Cardiac muscle cell (in vitro differentiated cells and primary cell): ENCODE results near the gene ZFP62. TPM values are rescaled to one million over a fixed set of nuclear protein-coding genes. Genes with fewer than 3 reads are reported as not detected.

ENCODE experiments used
- DNase-seq, 2 donors: peaks; one replicate each; pipeline versions ENCODE4 v3.0.0 to v3.0.0-alpha.2; 2010 to 2017; ENCODE audit warnings: low read depth in 1 of 2, low spot score in 1 of 2
- H3K27ac ChIP-seq: fragments of 200-600 bp; sonication (generic); 2 replicates; pipeline ENCODE4 v1.5.1; 2016
- H3K27me3 ChIP-seq: fragments of 200-600 bp; sonication (generic); 2 replicates; pipeline ENCODE4 v1.6.0; 2016; ENCODE audit warnings: control low read depth
- H3K36me3 ChIP-seq: fragments of 200-600 bp; sonication (generic); 2 replicates; pipeline ENCODE4 v1.5.1; 2016; ENCODE audit warnings: control low read depth
- H3K4me1 ChIP-seq: fragments of 200-600 bp; sonication (generic); 2 replicates; pipeline ENCODE4 v1.8.1; 2017; ENCODE audit warnings: low read depth, mild to moderate bottlenecking, mixed run types
- H3K4me3 ChIP-seq: fragments of 200-600 bp; sonication (generic); 2 replicates; pipeline ENCODE4 v1.5.1; 2016; ENCODE audit warnings: mild to moderate bottlenecking
- H3K9me3 ChIP-seq: fragments of 200-600 bp; sonication (generic); 2 replicates; pipeline ENCODE4 v1.5.1; 2017; ENCODE audit warnings: low read depth, mild to moderate bottlenecking, control low read depth
- CTCF ChIP-seq: IDR thresholded peaks from 2 replicates; pipeline ENCODE4 v1.5.1; 2012; ENCODE audit warnings: low read depth, mild to moderate bottlenecking, low read length
- polyA plus RNA-seq: library from polyadenylated mRNA; unstranded; fragments of >200 nt; fragmentation: Nextera tagmentation; extraction: Ambion mirVana; gene quantifications from 2 replicates; pipeline ENCODE4 v1.2.1, GENCODE V29; 2016
- total RNA-seq: library from RNA; depleted of rRNA; stranded (reverse); fragments of >200 nt; gene quantifications from 2 replicates; pipeline ENCODE4 v1.2.3, GENCODE V29; 2016

ZFP62 gene
- total and polyA plus RNA-seq, 2 experiments from 2014 or later: 15.9 to 30.0 TPM

DNA sequence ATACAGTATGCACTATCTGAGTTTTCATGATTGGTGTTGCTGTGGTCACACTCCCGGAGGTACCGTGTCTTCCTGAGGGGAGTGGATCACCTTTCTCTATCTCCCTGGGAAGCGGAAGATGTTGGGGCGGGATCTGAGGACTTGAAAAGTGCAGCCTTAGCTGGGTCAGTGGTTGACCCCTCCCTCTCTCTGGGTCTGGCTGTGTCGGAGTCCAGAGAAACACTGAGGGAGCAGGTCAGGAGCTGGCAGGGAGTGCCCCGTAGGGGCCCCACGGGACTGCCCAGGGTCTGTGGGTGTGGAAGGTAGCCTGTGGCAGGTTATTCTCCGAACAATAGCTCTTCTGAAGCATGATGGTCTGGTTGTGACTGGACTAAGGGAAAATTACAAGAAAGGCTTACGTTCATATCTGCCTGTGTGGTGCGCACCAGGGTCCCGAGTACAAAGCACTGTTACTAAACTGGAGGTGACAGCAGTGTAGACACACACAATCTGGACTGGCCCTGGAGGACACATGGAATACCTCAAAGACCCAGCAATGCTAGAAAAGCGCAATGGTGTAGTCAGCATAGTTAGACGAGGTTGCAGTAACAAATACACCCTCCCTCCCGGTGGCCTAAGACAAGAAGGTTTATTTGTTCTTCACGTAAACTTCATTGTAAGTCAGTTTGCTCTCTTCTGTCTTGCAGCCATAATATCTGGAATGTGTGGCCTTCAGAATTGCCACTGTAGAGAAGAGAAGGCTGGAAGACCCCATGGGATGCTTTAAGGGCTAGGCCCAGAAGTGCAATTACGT lies 9.4 kb upstream of the ZFP62 start:
- no peaks in the 10 kb centered on the region for H3K36me3 ChIP-seq
- no peak for TF ChIP-seq CTCF
- peaks cover 18% of the 10 kb centered on the region for H3K27me3 ChIP-seq
- no peak for DNase-seq
- no peaks in the 10 kb centered on the region for H3K4me1 ChIP-seq
- H3K27ac ChIP-seq: no peak overlapping the region
- H3K4me3 ChIP-seq: no peak overlapping the region
- H3K9me3 ChIP-seq: no peaks in the 10 kb centered on the region

DNA sequence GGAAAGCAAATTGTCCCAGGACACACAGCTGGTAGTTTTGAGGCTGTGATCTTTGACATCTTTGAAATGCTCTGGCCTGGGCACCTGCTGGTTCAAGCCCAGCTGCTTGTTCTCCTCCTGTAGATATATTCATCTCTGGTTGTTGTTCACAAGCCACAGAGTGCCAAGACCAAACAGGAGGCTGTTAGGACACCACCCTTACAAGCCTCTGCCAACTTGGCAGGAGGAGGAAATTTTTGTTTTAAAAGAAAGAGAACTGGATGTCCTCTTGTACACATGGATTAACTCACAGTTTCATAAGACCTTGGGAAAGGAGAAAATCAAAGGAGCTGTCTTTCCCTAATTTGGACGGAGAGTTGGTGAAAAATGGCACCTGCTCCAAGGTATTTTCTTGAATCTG lies 8.5 kb upstream of the ZFP62 start:
- no peak for TF ChIP-seq CTCF
- H3K27ac ChIP-seq: no peak overlapping the region
- DNase-seq: no peak
- no peaks in the 10 kb centered on the region for H3K4me1 ChIP-seq
- no peak overlapping the region for H3K4me3 ChIP-seq
- H3K9me3 ChIP-seq: no peaks in the 10 kb centered on the region
- peaks cover 18% of the 10 kb centered on the region for H3K27me3 ChIP-seq
- no peaks in the 10 kb centered on the region for H3K36me3 ChIP-seq

DNA sequence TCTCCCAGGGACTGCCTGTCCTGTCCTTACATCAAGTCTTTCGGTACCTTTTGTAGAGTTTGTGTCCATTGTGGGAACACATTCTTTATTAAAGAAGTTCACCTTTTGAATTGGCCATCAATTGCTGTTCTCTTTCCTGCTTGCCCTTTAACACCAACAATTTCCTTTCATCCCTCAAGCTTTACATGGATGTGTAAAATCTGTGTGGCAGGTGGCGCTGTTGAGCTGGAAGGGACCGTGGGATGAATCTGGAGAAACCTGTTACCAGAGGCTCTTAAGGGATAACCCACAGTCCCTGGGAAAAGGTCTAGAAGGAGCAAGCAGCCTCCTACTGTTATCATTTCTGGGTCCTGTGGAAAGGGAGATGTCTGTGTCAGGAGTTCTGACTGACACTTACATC lies 7.9 kb upstream of the ZFP62 start:
- no peak overlapping the region for H3K27ac ChIP-seq
- H3K9me3 ChIP-seq: no peaks in the 10 kb centered on the region
- no peaks in the 10 kb centered on the region for H3K4me1 ChIP-seq
- peak; percentile 86 for TF ChIP-seq CTCF
- H3K27me3 ChIP-seq: peaks cover 18% of the 10 kb centered on the region
- H3K4me3 ChIP-seq: no peak overlapping the region
- H3K36me3 ChIP-seq: no peaks in the 10 kb centered on the region
- DNase-seq: peak; percentile 56 to 77

DNA sequence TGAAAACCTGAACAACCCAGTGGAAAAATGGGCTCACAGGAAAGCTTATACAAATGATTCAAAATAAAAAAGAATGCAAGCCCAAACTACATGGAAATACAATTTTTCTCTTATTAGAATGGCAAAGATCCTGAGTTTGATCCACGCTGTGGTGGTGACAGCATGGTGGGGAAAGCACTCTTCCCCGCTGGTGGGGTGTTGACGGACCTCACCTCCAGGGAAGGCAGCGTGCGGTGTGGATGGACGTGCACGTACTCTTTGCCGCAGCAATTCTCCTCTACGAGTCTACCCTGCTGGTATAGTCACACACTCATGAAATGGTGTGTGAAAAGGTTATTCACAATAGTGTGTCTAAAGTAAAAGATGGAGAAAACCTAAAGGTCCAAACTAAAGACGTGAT lies 5.9 kb upstream of the ZFP62 start:
- H3K27me3 ChIP-seq: peaks cover 18% of the 10 kb centered on the region
- no peaks in the 10 kb centered on the region for H3K4me1 ChIP-seq
- TF ChIP-seq CTCF: no peak
- H3K27ac ChIP-seq: no peak overlapping the region
- no peak for DNase-seq
- no peaks in the 10 kb centered on the region for H3K36me3 ChIP-seq
- H3K9me3 ChIP-seq: no peaks in the 10 kb centered on the region
- no peak overlapping the region for H3K4me3 ChIP-seq

- Histone ChIP-seq H3K36me3 (no peaks in the 10 kb centered on the region), H3K27me3 (peaks cover 18% of the 10 kb centered on the region), H3K9me3 (no peaks in the 10 kb centered on the region), H3K4me3 (no peak overlapping the region), H3K27ac (no peak overlapping the region), H3K4me1 (no peaks in the 10 kb centered on the region)
- TF ChIP-seq CTCF: no peak
- no peak for DNase-seq
These were observed 5.1 kb upstream of the ZFP62 start for GRCh38 chr5:180865981-180866695.
